ENCODE data around the gene IL22RA2.

- TF ChIP-seq EZH2 (IDR thresholded peaks at IDR 0.05; ENCODE audit: borderline replicate concordance, low read depth, low read length, poor library complexity, severe bottlenecking) (no peak), CTCF (conservative IDR thresholded peaks at IDR 0.05; ENCODE audit: low read depth, low read length) (peak; percentile 44; the same call in 1 of the 2 replicates)
These were observed 37.4 kb downstream of the IL22RA2 start for GRCh38 chr6:137136065-137136464.
